WI38 (cell line): ENCODE results near the gene PSG6.
"Not testable (repeated sequence)": the region's sequence is repeated elsewhere in the genome, so short reads cannot be mapped to it uniquely, and the experiment has no call there.

Source experiments
- H3K4me3 ChIP-seq: 2 replicates; pipeline ENCODE4 v1.5.1; 2011; ENCODE audit warnings: low read depth, mild to moderate bottlenecking, control low read depth, low read length
- TF ChIP-seq, protein P1 (sequence below): IDR thresholded peaks from 2 replicates; pipeline ENCODE4 v1.5.1; 2012; ENCODE audit warnings: low read depth, mild to moderate bottlenecking, control low read depth, low read length

The PSG6 gene

GRCh38 chr19:42897729-42898128 is 20.0 kb downstream of the PSG6 start:
- not testable (repeated sequence) for H3K4me3 ChIP-seq

GRCh38 chr19:42890446-42890845 is 27.2 kb downstream of the PSG6 start:
- not testable (repeated sequence) for H3K4me3 ChIP-seq

- H3K4me3 ChIP-seq: not testable (repeated sequence)
Observed at GRCh38 chr19:42887876-42888445, 29.7 kb downstream of the PSG6 start.

GRCh38 chr19:42882730-42883129 is 35.0 kb downstream of the PSG6 start:
- H3K4me3 ChIP-seq: not testable (repeated sequence)

- H3K4me3 ChIP-seq: not testable (repeated sequence)
Observed at GRCh38 chr19:42882010-42882409, 35.7 kb downstream of the PSG6 start.

GRCh38 chr19:42881279-42881678 is 36.4 kb downstream of the PSG6 start:
- TF ChIP-seq, protein P1, sequence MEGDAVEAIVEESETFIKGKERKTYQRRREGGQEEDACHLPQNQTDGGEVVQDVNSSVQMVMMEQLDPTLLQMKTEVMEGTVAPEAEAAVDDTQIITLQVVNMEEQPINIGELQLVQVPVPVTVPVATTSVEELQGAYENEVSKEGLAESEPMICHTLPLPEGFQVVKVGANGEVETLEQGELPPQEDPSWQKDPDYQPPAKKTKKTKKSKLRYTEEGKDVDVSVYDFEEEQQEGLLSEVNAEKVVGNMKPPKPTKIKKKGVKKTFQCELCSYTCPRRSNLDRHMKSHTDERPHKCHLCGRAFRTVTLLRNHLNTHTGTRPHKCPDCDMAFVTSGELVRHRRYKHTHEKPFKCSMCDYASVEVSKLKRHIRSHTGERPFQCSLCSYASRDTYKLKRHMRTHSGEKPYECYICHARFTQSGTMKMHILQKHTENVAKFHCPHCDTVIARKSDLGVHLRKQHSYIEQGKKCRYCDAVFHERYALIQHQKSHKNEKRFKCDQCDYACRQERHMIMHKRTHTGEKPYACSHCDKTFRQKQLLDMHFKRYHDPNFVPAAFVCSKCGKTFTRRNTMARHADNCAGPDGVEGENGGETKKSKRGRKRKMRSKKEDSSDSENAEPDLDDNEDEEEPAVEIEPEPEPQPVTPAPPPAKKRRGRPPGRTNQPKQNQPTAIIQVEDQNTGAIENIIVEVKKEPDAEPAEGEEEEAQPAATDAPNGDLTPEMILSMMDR: peak; percentile 41

GRCh38 chr19:42880621-42881020 is 37.1 kb downstream of the PSG6 start:
- H3K4me3 ChIP-seq: not testable (repeated sequence)

More at GRCh38 chr19:42881279-42881678, 36.4 kb downstream of the PSG6 start:
- H3K4me3 ChIP-seq: not testable (repeated sequence)

DNA sequence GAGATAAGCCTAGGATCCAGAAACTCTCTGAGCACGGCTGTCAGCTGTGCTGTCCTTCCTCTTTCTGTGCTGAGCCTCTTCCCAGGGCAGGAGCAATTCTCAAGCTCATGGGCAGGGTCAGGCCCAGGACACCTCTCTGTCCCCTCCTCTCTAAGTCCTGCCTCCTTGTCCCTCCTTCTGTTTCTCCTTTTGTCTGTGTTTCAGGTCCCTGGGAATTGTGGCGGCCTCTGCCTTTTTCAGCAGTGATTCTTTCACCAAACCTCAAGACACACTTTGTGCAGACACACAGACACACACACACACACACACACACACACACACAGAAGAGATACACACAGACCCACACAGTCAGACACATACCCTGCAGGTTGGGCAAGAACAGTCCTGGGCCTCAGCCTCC is 38.1 kb downstream of the PSG6 start, which contains the start of gene PSG1:
Gene PSG1, minus strand, starts transcription at position 101 of the 400 bp plus-strand sequence. CDS start 132 bp downstream, outside the sequence.
- TF ChIP-seq, protein P1: no peak
- H3K4me3 ChIP-seq: no peak within 1 kb of the TSS

- not testable (repeated sequence) for H3K4me3 ChIP-seq
Observed at GRCh38 chr19:42876596-42876995, 41.1 kb downstream of the PSG6 start.

DNA sequence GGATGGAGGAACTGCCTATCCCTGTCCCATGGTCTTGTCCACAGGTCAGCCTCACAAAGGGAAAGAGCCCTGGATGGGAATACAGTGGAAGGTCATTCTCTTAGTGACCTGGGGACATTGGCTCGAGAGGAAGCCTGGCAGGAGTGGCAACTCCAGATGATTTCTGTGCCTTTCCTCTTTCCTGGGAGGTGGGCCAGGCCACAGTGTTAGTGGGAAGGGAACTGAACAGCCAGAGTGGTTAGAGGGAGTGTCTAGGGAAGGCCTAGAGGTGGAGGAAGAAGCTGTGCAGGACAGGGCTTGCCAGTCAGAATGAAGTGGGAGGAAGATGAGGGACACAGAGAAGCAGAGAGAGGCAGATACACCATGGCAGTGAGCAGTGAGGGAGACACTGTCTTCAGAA is 41.8 kb downstream of the PSG6 start:
- not testable (repeated sequence) for H3K4me3 ChIP-seq

DNA sequence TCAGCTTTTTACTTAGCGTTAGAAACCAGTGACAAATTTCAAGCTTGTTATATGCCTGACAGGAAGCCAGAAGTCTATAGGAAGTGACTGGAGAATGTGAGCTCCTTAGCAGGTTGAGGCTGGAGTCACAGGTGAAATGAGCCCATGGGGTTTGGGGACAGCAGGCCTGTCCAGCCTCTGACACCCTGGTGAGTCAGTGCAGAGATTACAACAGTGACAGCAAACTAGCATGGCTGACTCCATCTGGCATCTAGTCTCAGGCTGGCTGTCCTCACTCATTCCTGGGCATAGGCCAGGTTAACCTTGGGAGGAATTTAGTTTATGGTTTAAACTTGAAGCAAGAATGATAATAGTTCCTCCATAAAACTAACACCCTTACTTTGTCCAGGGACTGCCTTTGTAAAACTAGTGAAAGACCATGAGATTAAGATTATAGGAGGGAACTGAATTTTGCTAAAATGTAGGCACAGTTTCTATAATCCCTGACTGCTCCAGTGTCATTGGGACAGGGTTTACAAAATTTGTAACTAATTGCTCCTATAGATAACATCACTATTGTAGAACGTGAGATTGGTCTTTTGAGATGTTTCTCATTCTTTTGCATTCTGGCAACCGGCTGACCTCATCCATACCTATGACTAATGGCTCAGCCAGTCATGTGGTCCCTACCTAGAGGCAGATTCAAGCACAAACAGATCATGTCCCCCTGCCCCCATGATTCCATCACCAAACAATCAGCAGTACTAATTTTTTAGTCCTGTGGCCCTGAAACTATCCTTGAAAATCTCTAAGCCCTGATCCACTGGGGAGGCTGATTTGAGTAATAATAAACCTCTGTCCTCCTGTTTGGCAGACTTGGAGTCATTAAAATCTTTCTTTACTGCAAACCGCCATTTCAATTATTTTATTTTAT is 42.5 kb downstream of the PSG6 start:
- H3K4me3 ChIP-seq: not testable (repeated sequence)

DNA sequence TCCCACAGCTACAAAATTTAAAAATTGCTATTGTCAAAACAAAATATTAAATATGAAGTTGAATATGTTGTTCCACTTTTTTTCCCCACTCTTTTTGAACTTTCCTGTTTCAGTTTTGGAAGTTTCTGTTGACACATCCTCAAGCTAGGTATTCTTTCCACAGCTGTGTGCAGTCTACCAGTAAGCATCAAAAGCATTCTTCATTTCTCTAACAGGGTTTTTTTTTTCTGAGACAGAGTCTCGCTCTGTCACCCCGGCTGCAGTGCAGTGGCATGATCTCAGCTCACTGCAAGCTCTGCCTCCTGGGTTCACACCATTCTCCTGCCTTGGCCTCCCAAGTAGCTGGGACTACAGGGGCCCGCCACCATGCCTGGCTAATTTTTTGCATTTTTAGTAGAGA is 43.6 kb downstream of the PSG6 start:
- H3K4me3 ChIP-seq: not testable (repeated sequence)

- TF ChIP-seq, protein P1: no peak
- no peak overlapping the region for H3K4me3 ChIP-seq
Observed at GRCh38 chr19:42872608-42873007, 45.1 kb downstream of the PSG6 start.
